Loucy (cell line): ENCODE measurements around the gene USH1C.

ENCODE experiments used
- H2AFZ ChIP-seq: fragments of 200-600 bp; sonication (generic); 2 replicates; pipeline ENCODE4 v1.6.0; 2016; ENCODE audit warnings: antibody characterized with exemption, mild to moderate bottlenecking, low read length, moderate library complexity
- H3F3A ChIP-seq: fragments of 200-600 bp; 2 replicates; pipeline ENCODE4 v1.6.0; 2016; ENCODE audit warnings: antibody characterized with exemption, low read depth, mild to moderate bottlenecking
- H3K27me3 ChIP-seq: fragments of 200-600 bp; sonication (generic); 2 replicates; pipeline ENCODE4 v1.6.1; 2014; ENCODE audit warnings: low read length, mild to moderate bottlenecking; ENCODE audit not compliant: insufficient read depth, poor library complexity, severe bottlenecking
- H3K36me3 ChIP-seq: fragments of 200-600 bp; sonication (generic); 2 replicates; pipeline ENCODE4 v1.6.1; 2016; ENCODE audit warnings: low read length; ENCODE audit not compliant: insufficient read depth
- H3K4me1 ChIP-seq: fragments of 200-600 bp; sonication (generic); 2 replicates; pipeline ENCODE4 v1.5.1; 2014; ENCODE audit warnings: low read length, mild to moderate bottlenecking; ENCODE audit not compliant: insufficient read depth, poor library complexity, severe bottlenecking
- H3K4me2 ChIP-seq: fragments of 200-600 bp; sonication (generic); 2 replicates; pipeline ENCODE4 v1.6.0; 2014; ENCODE audit warnings: antibody characterized with exemption, low read length, low read depth, mild to moderate bottlenecking; ENCODE audit not compliant: poor library complexity, severe bottlenecking
- H3K4me3 ChIP-seq: fragments of 200-600 bp; sonication (generic); 2 replicates; pipeline ENCODE4 v1.5.1; 2014; ENCODE audit warnings: low read length, mild to moderate bottlenecking, mixed read lengths; ENCODE audit not compliant: poor library complexity, severe bottlenecking
- H3K79me2 ChIP-seq: fragments of 200-600 bp; sonication (generic); 2 replicates; pipeline ENCODE4 v1.6.1; 2014; ENCODE audit warnings: low read length; ENCODE audit not compliant: insufficient read depth
- H3K9ac ChIP-seq: fragments of 200-600 bp; sonication (generic); 2 replicates; pipeline ENCODE4 v1.6.0; 2014; ENCODE audit warnings: mild to moderate bottlenecking, low read depth, low read length, moderate library complexity; ENCODE audit not compliant: poor library complexity, severe bottlenecking
- H3K9me2 ChIP-seq: fragments of 200-600 bp; sonication (generic); replicated peaks from 2 replicates; pipeline ENCODE4 v1.6.1; 2016; ENCODE audit warnings: low read depth, low read length, mixed read lengths
- H3K9me3 ChIP-seq: fragments of 200-600 bp; sonication (generic); 2 replicates; pipeline ENCODE4 v1.6.1; 2014; ENCODE audit warnings: mild to moderate bottlenecking, antibody characterized with exemption, low read length, low read depth; ENCODE audit not compliant: insufficient read depth
- H4K20me1 ChIP-seq: fragments of 200-600 bp; sonication (generic); 2 replicates; pipeline ENCODE4 v1.6.0; 2014; ENCODE audit warnings: antibody characterized with exemption, low read length, mild to moderate bottlenecking; ENCODE audit not compliant: insufficient read depth, poor library complexity, severe bottlenecking
- CTCF ChIP-seq: fragments of 200-600 bp; sonication (generic); conservative IDR thresholded peaks from 2 replicates; pipeline ENCODE4 v1.5.1; 2014; ENCODE audit warnings: mild to moderate bottlenecking, antibody characterized with exemption, low read length
- EZH2phosphoT487 ChIP-seq: fragments of 200-600 bp; IDR thresholded peaks from 2 replicates; pipeline ENCODE4 v1.6.1; 2018; ENCODE audit warnings: antibody characterized with exemption, mild to moderate bottlenecking, moderate library complexity, borderline replicate concordance

The USH1C gene

GRCh38 chr11:17498058-17498457 is 46.2 kb downstream of the USH1C start:
- no peaks in the 10 kb centered on the region for H3K36me3 ChIP-seq
- no peaks in the 10 kb centered on the region for H3K4me1 ChIP-seq
- no peaks in the 10 kb centered on the region for H3K79me2 ChIP-seq
- H3K9me2 ChIP-seq = no peaks in the 10 kb centered on the region
- H3K4me2 ChIP-seq = no peak overlapping the region
- H3K9me3 ChIP-seq = no peaks in the 10 kb centered on the region
- H3K9ac ChIP-seq = no peak overlapping the region
- no peak overlapping the region for H3K4me3 ChIP-seq
- no peaks in the 10 kb centered on the region for H3K27me3 ChIP-seq
- H2AFZ ChIP-seq = no peak overlapping the region
- no peaks in the 10 kb centered on the region for H3F3A ChIP-seq
- TF ChIP-seq CTCF (no peak), EZH2phosphoT487 (no peak)
- no peaks in the 10 kb centered on the region for H4K20me1 ChIP-seq

GRCh38 chr11:17496406-17496805 is 47.8 kb downstream of the USH1C start:
- no peaks in the 10 kb centered on the region for H3K9me2 ChIP-seq
- no peaks in the 10 kb centered on the region for H3K36me3 ChIP-seq
- no peaks in the 10 kb centered on the region for H3F3A ChIP-seq
- TF ChIP-seq EZH2phosphoT487 = no peak
- TF ChIP-seq CTCF = no peak
- H3K4me1 ChIP-seq = no peaks in the 10 kb centered on the region
- no peaks in the 10 kb centered on the region for H3K79me2 ChIP-seq
- no peaks in the 10 kb centered on the region for H3K9me3 ChIP-seq
- no peak overlapping the region for H3K4me3 ChIP-seq
- no peaks in the 10 kb centered on the region for H3K27me3 ChIP-seq
- no peak overlapping the region for H3K4me2 ChIP-seq
- H4K20me1 ChIP-seq = no peaks in the 10 kb centered on the region
- no peak overlapping the region for H3K9ac ChIP-seq
- H2AFZ ChIP-seq = no peak overlapping the region

- Histone ChIP-seq H3K36me3 (no peaks in the 10 kb centered on the region), H3F3A (no peaks in the 10 kb centered on the region), H3K9me3 (no peaks in the 10 kb centered on the region), H3K9ac (no peak overlapping the region), H3K4me3 (no peak overlapping the region), H3K9me2 (no peaks in the 10 kb centered on the region), H3K4me2 (no peak overlapping the region), H3K79me2 (no peaks in the 10 kb centered on the region), H3K27me3 (no peaks in the 10 kb centered on the region), H3K4me1 (no peaks in the 10 kb centered on the region), H2AFZ (no peak overlapping the region), H4K20me1 (no peaks in the 10 kb centered on the region)
- TF ChIP-seq EZH2phosphoT487 (no peak), CTCF (no peak)
Measured at GRCh38 chr11:17494019-17494418, 50.2 kb downstream of the USH1C start.
